MCF 10A (cell line): ENCODE measurements around the gene CCDC32. TPM values are rescaled to one million over a fixed set of nuclear protein-coding genes. Genes with fewer than 3 reads are reported as not detected.
"Not testable (repeated sequence)": the region's sequence is repeated elsewhere in the genome, so short reads cannot be mapped to it uniquely, and the experiment has no call there.

ENCODE experiments used
- BruUV-seq: library from RNA; stranded (reverse); fragments of 400-500 nt; replicated peaks from 2 replicates; lab custom pipeline; 2021; lab: Mats Ljungman, UMichigan
- CTCF ChIA-PET: fragments of 300-600 bp; sonication (Branson Sonifier 250); formaldehyde crosslinking; extraction: SDS; loops from one replicate; lab custom pipeline; 2021; ENCODE audit warnings: antibody characterized with exemption, inconsistent platforms; lab: Yijun Ruan, JAX
- POLR2A ChIA-PET: fragments of 300-600, 350-650 bp; sonication (Branson Sonifier 250); formaldehyde crosslinking; extraction: SDS; loops from one replicate; lab custom pipeline; 2020; ENCODE audit warnings: antibody characterized with exemption, inconsistent platforms; lab: Yijun Ruan, JAX
- DNase-seq: peaks from one replicate; pipeline ENCODE4 v3.0.0-alpha.2; 2018; ENCODE audit not compliant: unreplicated experiment
- H3K27ac Mint-ChIP-seq: one replicate; pipeline ENCODE4 v1.8.0; 2022; ENCODE audit warnings: mild to moderate bottlenecking, low read depth, mixed read lengths; ENCODE audit not compliant: unreplicated experiment
- H3K27me3 Mint-ChIP-seq: one replicate; pipeline ENCODE4 v1.8.0; 2022; ENCODE audit warnings: mixed read lengths; ENCODE audit not compliant: insufficient read depth, unreplicated experiment
- H3K36me3 Mint-ChIP-seq: one replicate; pipeline ENCODE4 v1.8.0; 2022; ENCODE audit warnings: mild to moderate bottlenecking, moderate library complexity, mixed read lengths; ENCODE audit not compliant: insufficient read depth, unreplicated experiment
- H3K4me1 Mint-ChIP-seq: one replicate; pipeline ENCODE4 v1.8.0; 2022; ENCODE audit warnings: mixed read lengths; ENCODE audit not compliant: insufficient read depth, unreplicated experiment
- H3K4me3 Mint-ChIP-seq: one replicate; pipeline ENCODE4 v1.8.0; 2022; ENCODE audit warnings: mild to moderate bottlenecking, moderate library complexity, mixed read lengths; ENCODE audit not compliant: unreplicated experiment
- H3K9me3 Mint-ChIP-seq: one replicate; pipeline ENCODE4 v1.8.0; 2022; ENCODE audit warnings: mixed read lengths; ENCODE audit not compliant: unreplicated experiment
- intact Hi-C: fragments of 100-400 bp; cut with micrococcal nuclease; formaldehyde crosslinking; loops from 2 replicates; pipeline ENCODE4 v1.14.1; 2022
- total RNA-seq: library from RNA; stranded (reverse); gene quantifications from 2 replicates; pipeline ENCODE4 v1.2.3, GENCODE V29; 2022
- TF ChIP-seq, protein P1 (sequence below): fragments of 200-600 bp; IDR thresholded peaks from one replicate; pipeline ENCODE4 v1.8.0; 2022; ENCODE audit warnings: antibody characterized with exemption, mild to moderate bottlenecking; ENCODE audit not compliant: unreplicated experiment

Gene CCDC32
- total RNA-seq, 1 experiment from 2014 or later = 18.1 TPM

DNA sequence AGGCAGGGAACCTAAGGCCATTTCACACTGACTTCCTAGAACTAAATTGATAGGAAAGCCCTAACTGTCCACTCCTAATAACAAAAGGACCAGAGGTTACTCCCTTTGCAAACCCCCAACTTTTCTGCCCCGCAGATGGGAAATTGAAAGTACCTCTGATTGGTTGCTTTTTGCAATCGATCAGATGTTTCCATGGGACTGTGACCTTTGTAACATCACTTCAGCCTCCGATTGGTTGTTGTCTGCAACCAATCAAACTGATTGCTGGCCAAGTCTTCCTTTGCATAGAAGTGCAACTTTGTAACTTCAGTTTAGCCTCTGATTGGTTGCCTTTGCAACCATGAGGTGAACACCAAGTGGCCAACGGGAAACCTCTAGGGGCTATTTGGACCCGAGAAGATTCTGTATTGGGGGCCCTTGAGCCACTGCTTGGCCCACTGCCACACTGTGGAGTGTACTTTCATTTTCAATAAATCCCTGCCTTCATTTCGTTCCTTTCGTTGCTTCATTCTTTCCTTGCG lies 17.9 kb upstream of the CCDC32 start:
- Mint-ChIP-seq H3K9me3 (no peaks in the 10 kb centered on the region), H3K36me3 (no peaks in the 10 kb centered on the region), H3K4me3 (no peak overlapping the region), H3K4me1 (no peaks in the 10 kb centered on the region), H3K27ac (no peak overlapping the region), H3K27me3 (no peaks in the 10 kb centered on the region)
- no peak for DNase-seq
- intact Hi-C loops = no loop called here
- CTCF ChIA-PET = no interaction called here
- POLR2A ChIA-PET = interaction anchor here (1.4 kb wide), 1 partner anchor 14 kb away, joined by 4 read pairs; the partner anchor contains the start of gene RPUSD2
- no TSS peak for BruUV-seq
- TF ChIP-seq, protein P1, sequence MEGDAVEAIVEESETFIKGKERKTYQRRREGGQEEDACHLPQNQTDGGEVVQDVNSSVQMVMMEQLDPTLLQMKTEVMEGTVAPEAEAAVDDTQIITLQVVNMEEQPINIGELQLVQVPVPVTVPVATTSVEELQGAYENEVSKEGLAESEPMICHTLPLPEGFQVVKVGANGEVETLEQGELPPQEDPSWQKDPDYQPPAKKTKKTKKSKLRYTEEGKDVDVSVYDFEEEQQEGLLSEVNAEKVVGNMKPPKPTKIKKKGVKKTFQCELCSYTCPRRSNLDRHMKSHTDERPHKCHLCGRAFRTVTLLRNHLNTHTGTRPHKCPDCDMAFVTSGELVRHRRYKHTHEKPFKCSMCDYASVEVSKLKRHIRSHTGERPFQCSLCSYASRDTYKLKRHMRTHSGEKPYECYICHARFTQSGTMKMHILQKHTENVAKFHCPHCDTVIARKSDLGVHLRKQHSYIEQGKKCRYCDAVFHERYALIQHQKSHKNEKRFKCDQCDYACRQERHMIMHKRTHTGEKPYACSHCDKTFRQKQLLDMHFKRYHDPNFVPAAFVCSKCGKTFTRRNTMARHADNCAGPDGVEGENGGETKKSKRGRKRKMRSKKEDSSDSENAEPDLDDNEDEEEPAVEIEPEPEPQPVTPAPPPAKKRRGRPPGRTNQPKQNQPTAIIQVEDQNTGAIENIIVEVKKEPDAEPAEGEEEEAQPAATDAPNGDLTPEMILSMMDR = no peak

DNA sequence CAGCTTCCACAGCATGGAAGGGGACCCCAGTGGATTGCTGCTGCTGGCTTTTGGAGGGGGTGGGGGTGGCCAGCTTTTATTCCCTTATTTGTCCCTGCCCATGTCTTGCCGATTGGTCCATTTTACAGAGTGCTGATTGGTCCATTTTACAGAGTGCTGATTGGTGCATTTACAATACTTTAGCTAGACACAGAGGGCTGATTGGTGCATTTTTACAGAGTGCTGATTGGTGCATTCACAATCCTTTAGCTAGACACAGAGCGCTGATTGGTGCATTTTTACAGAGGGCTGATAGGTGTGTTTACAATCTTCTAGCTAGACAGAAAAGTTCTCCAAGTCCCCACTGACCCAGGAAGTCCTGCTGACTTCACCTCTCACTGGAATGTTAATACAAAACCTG lies 17.0 kb upstream of the CCDC32 start:
- not testable (repeated sequence) for BruUV-seq

DNA sequence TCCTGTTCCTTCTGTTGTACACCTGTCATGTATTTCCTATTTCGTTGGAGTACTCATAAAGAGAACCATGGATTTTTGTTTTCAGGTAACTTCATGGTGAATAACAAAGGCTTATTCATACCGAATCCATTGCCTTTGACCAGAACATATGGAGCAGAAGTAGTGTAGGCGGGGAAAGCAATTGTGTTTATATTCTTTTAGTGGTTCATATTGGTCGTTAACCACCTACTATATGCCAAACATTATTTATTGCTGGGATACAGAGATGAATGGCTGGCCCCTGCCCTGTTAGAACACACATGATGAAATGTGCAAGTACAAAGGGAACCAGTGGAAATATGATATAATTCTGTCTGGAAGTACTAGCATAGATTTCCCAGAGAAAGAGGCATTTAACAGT lies 14.1 kb upstream of the CCDC32 start:
- no peak overlapping the region for H3K4me3 Mint-ChIP-seq
- TF ChIP-seq, protein P1 = no peak
- peaks cover 5% of the 10 kb centered on the region for H3K36me3 Mint-ChIP-seq
- H3K9me3 Mint-ChIP-seq = no peaks in the 10 kb centered on the region
- ChIA-PET POLR2A (no interaction called here), CTCF (no interaction called here)
- no peak for DNase-seq
- H3K27ac Mint-ChIP-seq = no peak overlapping the region
- no peaks in the 10 kb centered on the region for H3K27me3 Mint-ChIP-seq
- BruUV-seq = no TSS peak
- intact Hi-C loops = no loop called here
- H3K4me1 Mint-ChIP-seq = no peaks in the 10 kb centered on the region

More for the DNA sequence above, 17.0 kb upstream of the CCDC32 start:
- H3K36me3 Mint-ChIP-seq, H3K27me3 Mint-ChIP-seq, H3K9me3 Mint-ChIP-seq, intact Hi-C loops, DNase-seq, H3K27ac Mint-ChIP-seq, H3K4me1 Mint-ChIP-seq, CTCF ChIA-PET, H3K4me3 Mint-ChIP-seq: not testable (repeated sequence)
- POLR2A ChIA-PET = interaction anchor here (1.2 to 1.4 kb wide), 2 partner anchors 13 kb away, joined by 3 to 4 read pairs; partner anchors contain the start of gene RPUSD2

- BruUV-seq, H3K27me3 Mint-ChIP-seq, CTCF ChIA-PET, H3K9me3 Mint-ChIP-seq, DNase-seq, POLR2A ChIA-PET, H3K27ac Mint-ChIP-seq, intact Hi-C loops, H3K4me3 Mint-ChIP-seq, H3K4me1 Mint-ChIP-seq: not testable (repeated sequence)
- peaks cover 25% of the 10 kb centered on the region for H3K36me3 Mint-ChIP-seq
These were observed 12.1 kb upstream of the CCDC32 start for GRCh38 chr15:40576914-40577313.

GRCh38 chr15:40575113-40575512 lies 10.3 kb upstream of the CCDC32 start:
- CTCF ChIA-PET = interaction anchor here (0.6 to 1.4 kb wide), 3 partner anchors 14 to 666 kb away, joined by 3 to 5 read pairs (median 4); no protein-coding TSS in a partner anchor
- POLR2A ChIA-PET = interaction anchor here (0.6 kb wide), 1 partner anchor 173 kb away, joined by 3 read pairs; no protein-coding TSS in a partner anchor
- Mint-ChIP-seq H3K36me3 (peaks cover 32% of the 10 kb centered on the region), H3K27me3 (no peaks in the 10 kb centered on the region), H3K4me1 (peaks cover 10% of the 10 kb centered on the region), H3K27ac (no peak overlapping the region), H3K4me3 (no peak overlapping the region), H3K9me3 (no peaks in the 10 kb centered on the region)
- BruUV-seq = no TSS peak
- no peak for DNase-seq
- intact Hi-C loops = no loop called here
- TF ChIP-seq, protein P1 = no peak
